ENCODE measurements around the gene LIN7A. TPM values are rescaled to one million over a fixed set of nuclear protein-coding genes. Genes with fewer than 3 reads are reported as not detected.

LIN7A gene
- total RNA-seq, 1 donor from 2014 or later, result 27.7 TPM

- Mint-ChIP-seq H3K9me3 (ENCODE audit: unreplicated experiment) (peaks cover 5% of the 10 kb centered on the region), H3K27ac (ENCODE audit: unreplicated experiment) (no peak overlapping the region), H3K4me1 (ENCODE audit: unreplicated experiment) (peaks cover 8% of the 10 kb centered on the region), H3K36me3 (ENCODE audit: unreplicated experiment) (no peaks in the 10 kb centered on the region), H3K27me3 (ENCODE audit: unreplicated experiment) (no peaks in the 10 kb centered on the region), H3K4me3 (ENCODE audit: unreplicated experiment) (no peak overlapping the region)
- no peak for TF ChIP-seq CTCF (IDR thresholded peaks at IDR 0.05)
- no peak for DNase-seq (ENCODE audit: extremely low spot score, unreplicated experiment)
Observed at GRCh38 chr12:80747800-80748199, 189.9 kb downstream of the LIN7A start.

- Mint-ChIP-seq H3K4me3 (ENCODE audit: unreplicated experiment) (no peak overlapping the region), H3K9me3 (ENCODE audit: unreplicated experiment) (peaks cover 2% of the 10 kb centered on the region), H3K27ac (ENCODE audit: unreplicated experiment) (no peak overlapping the region), H3K36me3 (ENCODE audit: unreplicated experiment) (no peaks in the 10 kb centered on the region), H3K4me1 (ENCODE audit: unreplicated experiment) (peaks cover 14% of the 10 kb centered on the region), H3K27me3 (ENCODE audit: unreplicated experiment) (no peaks in the 10 kb centered on the region)
- no peak for TF ChIP-seq CTCF (IDR thresholded peaks at IDR 0.05)
- no peak for DNase-seq (ENCODE audit: extremely low spot score, unreplicated experiment)
Observed at GRCh38 chr12:80745851-80746505, 191.8 kb downstream of the LIN7A start.

Small RNA genes within 50 kb of the gene (microRNA-seq; reads per million reads assigned to microRNA genes)
- gene MIR617 (ENCODE audit: unreplicated experiment) (not detected), gene MIR618 (ENCODE audit: unreplicated experiment) (3.3 reads per million)

Other genes with a start within 250 kb of the LIN7A start
- not detected in 2 replicates for gene MYF6, start 230.3 kb downstream of the LIN7A start, total RNA-seq
- gene MYF5, start 221.0 kb downstream of the LIN7A start, total RNA-seq, result not detected in 2 replicates
- 5.6 and 6.0 TPM in 2 replicates for gene ACSS3, start 140.1 kb upstream of the LIN7A start, total RNA-seq

Data from osteocyte (in vitro differentiated cells).